Keratinocyte (primary cell): ENCODE data around the gene RDH13. TPM values are rescaled to one million over a fixed set of nuclear protein-coding genes. Genes with fewer than 3 reads are reported as not detected.

Source experiments
- DNase-seq: peaks from one replicate; pipeline ENCODE4 v3.0.0-alpha.2; 2011; ENCODE audit warnings: low read depth, missing footprints, low spot score
- FAIRE-seq: peaks from 2 replicates; lab custom pipeline; 2011; peaks lifted over from hg19 to GRCh38; lab: Jason Lieb, UNC
- H2AFZ ChIP-seq: 2 replicates; pipeline ENCODE4 v1.6.0; 2012; ENCODE audit warnings: low read length, control low read depth, inconsistent platforms; ENCODE audit not compliant: control insufficient read depth
- H3K27ac ChIP-seq: 2 replicates; pipeline ENCODE4 v1.5.1; 2011; ENCODE audit warnings: low read length; ENCODE audit not compliant: control insufficient read depth, insufficient read depth
- H3K27me3 ChIP-seq: 3 replicates; pipeline ENCODE4 v1.6.0; 2011; ENCODE audit warnings: low read length; ENCODE audit not compliant: control insufficient read depth, insufficient read depth; ENCODE audit errors: extremely low read depth
- H3K36me3 ChIP-seq, 2 experiments: 2 replicates in 1 of 2; 3 replicates in 1 of 2; pipeline ENCODE4 v1.5.1; 2011; ENCODE audit warnings: low read length in 2 of 2, mild to moderate bottlenecking in 1 of 2; ENCODE audit not compliant: control insufficient read depth in 2 of 2, insufficient read depth in 2 of 2; ENCODE audit errors: extremely low read depth in 1 of 2
- H3K4me1 ChIP-seq: 3 replicates; pipeline ENCODE4 v1.5.1; 2011; ENCODE audit warnings: low read length; ENCODE audit not compliant: control insufficient read depth, insufficient read depth; ENCODE audit errors: extremely low read depth
- H3K4me2 ChIP-seq: 3 replicates; pipeline ENCODE4 v1.6.0; 2011; ENCODE audit warnings: low read depth, low read length; ENCODE audit not compliant: control insufficient read depth, insufficient read depth; ENCODE audit errors: extremely low read depth
- H3K4me3 ChIP-seq, 3 experiments: fragments of 200-600 bp in 1 of 3; sonication (generic) in 1 of 3; 2 replicates in 2 of 3; 3 replicates in 1 of 3; pipeline ENCODE4 v1.5.1; 2011 to 2016; ENCODE audit warnings: low read length in 3 of 3, mild to moderate bottlenecking in 3 of 3, control low read depth in 2 of 3, inconsistent platforms in 1 of 3, low read depth in 1 of 3, mixed read lengths in 1 of 3, mixed run types in 1 of 3, moderate library complexity in 1 of 3; ENCODE audit not compliant: control insufficient read depth in 2 of 3, insufficient read depth in 2 of 3; ENCODE audit errors: extremely low read depth in 1 of 3
- H3K79me2 ChIP-seq: 2 replicates; pipeline ENCODE4 v1.6.0; 2012; ENCODE audit warnings: low read length; ENCODE audit not compliant: control insufficient read depth, insufficient read depth
- H3K9ac ChIP-seq: 3 replicates; pipeline ENCODE4 v1.6.0; 2011; ENCODE audit warnings: low read length; ENCODE audit not compliant: control insufficient read depth, insufficient read depth; ENCODE audit errors: extremely low read depth
- H3K9me1 ChIP-seq: 3 replicates; pipeline ENCODE4 v1.6.0; 2011; ENCODE audit warnings: low read length; ENCODE audit not compliant: control insufficient read depth, insufficient read depth; ENCODE audit errors: extremely low read depth
- H3K9me3 ChIP-seq: 2 replicates; pipeline ENCODE4 v1.5.1; 2012; ENCODE audit warnings: low read depth, low read length; ENCODE audit not compliant: control insufficient read depth
- H4K20me1 ChIP-seq: 3 replicates; pipeline ENCODE4 v1.6.0; 2011; ENCODE audit warnings: low read length; ENCODE audit not compliant: control insufficient read depth, insufficient read depth; ENCODE audit errors: extremely low read depth
- CTCF ChIP-seq, 3 experiments: IDR thresholded peaks in 1 of 3; conservative IDR thresholded peaks in 1 of 3; optimal IDR thresholded peaks in 1 of 3; 2 replicates in 2 of 3; 3 replicates in 1 of 3; pipeline versions ENCODE3 to v1.5.1; 2011; ENCODE audit warnings: low read length in 3 of 3, mild to moderate bottlenecking in 3 of 3, moderate library complexity in 2 of 3, control low read depth in 1 of 3, inconsistent platforms in 1 of 3; ENCODE audit not compliant: insufficient read depth in 2 of 3; ENCODE audit errors: extremely low read depth in 1 of 3
- EZH2 ChIP-seq: IDR thresholded peaks from one replicate; pipeline ENCODE4 v1.6.1; 2012; ENCODE audit warnings: inconsistent platforms, mild to moderate bottlenecking, low read length, moderate library complexity
- dilution Hi-C: fragments of 300-500 bp; cut with MboI; formaldehyde crosslinking; loops from one replicate; pipeline ENCODE4 v1.7.0; 2020; ENCODE audit warnings: low sequenced_read_pairs; ENCODE audit not compliant: extremely low pct_ligation_motif_present
- polyA plus RNA-seq, 5 experiments: library from polyadenylated mRNA; depleted of rRNA in 3 of 5; stranded (reverse) in 3 of 5; stranded (forward) in 1 of 5; unstranded in 1 of 5; fragments of >200 nt; gene quantifications; 1 replicate in 1 of 5; 2 replicates in 3 of 5; 3 replicates in 1 of 5; pipeline versions ENCODE4 v1.2.1 to v1.2.3, GENCODE V29; 2011 to 2012; ENCODE audit warnings: missing spikeins in 2 of 5, low read depth in 1 of 5, low replicate concordance in 1 of 5

Gene RDH13
- polyA plus RNA-seq, 1 donor (not counting 4 experiments of a cell fraction or from before 2014, with no cell fraction given) = 10.6 TPM

- H3K4me2 ChIP-seq = no peak overlapping the region
- H3K27ac ChIP-seq = no peak overlapping the region
- no peaks in the 10 kb centered on the region for H3K4me1 ChIP-seq
- no peaks in the 10 kb centered on the region for H3K9me3 ChIP-seq
- no peaks in the 10 kb centered on the region for H3K9me1 ChIP-seq
- H3K79me2 ChIP-seq = peaks cover 17% of the 10 kb centered on the region
- dilution Hi-C loops = no loop called here
- no peaks in the 10 kb centered on the region for H4K20me1 ChIP-seq
- FAIRE-seq (no peak), DNase-seq (no peak)
- H3K36me3 ChIP-seq = no peaks in the 10 kb centered on the region
- H3K9ac ChIP-seq = no peak overlapping the region
- H3K4me3 ChIP-seq = no peak overlapping the region
- H3K27me3 ChIP-seq = no peaks in the 10 kb centered on the region
- no peak overlapping the region for H2AFZ ChIP-seq
- no peak for TF ChIP-seq EZH2
- no peak for TF ChIP-seq CTCF (optimal IDR thresholded peaks at IDR 0.05 in 1 of 3, IDR thresholded peaks at IDR 0.05 in 1 of 3, conservative IDR thresholded peaks at IDR 0.05 in 1 of 3; ENCODE audit: extremely low read depth in 1 of 3, insufficient read depth in 2 of 3, low read length in 3 of 3)
Measured at GRCh38 chr19:55032170-55032800, 30.7 kb downstream of the RDH13 start.

GRCh38 chr19:55031178-55031577 lies 31.8 kb downstream of the RDH13 start:
- Histone ChIP-seq H3K27ac (no peak overlapping the region), H3K9ac (no peak overlapping the region), H3K4me3 (no peak overlapping the region), H3K79me2 (peaks cover 17% of the 10 kb centered on the region), H3K9me3 (no peaks in the 10 kb centered on the region), H4K20me1 (no peaks in the 10 kb centered on the region), H3K4me1 (no peaks in the 10 kb centered on the region), H2AFZ (no peak overlapping the region), H3K36me3 (no peaks in the 10 kb centered on the region), H3K4me2 (no peak overlapping the region), H3K9me1 (no peaks in the 10 kb centered on the region), H3K27me3 (no peaks in the 10 kb centered on the region)
- dilution Hi-C loops = no loop called here
- FAIRE-seq = no peak
- no peak for DNase-seq
- TF ChIP-seq EZH2 = no peak
- no peak for TF ChIP-seq CTCF (optimal IDR thresholded peaks at IDR 0.05 in 1 of 3, IDR thresholded peaks at IDR 0.05 in 1 of 3, conservative IDR thresholded peaks at IDR 0.05 in 1 of 3; ENCODE audit: extremely low read depth in 1 of 3, insufficient read depth in 2 of 3, low read length in 3 of 3)
